GM19193 (cell line): Measurements from ENCODE around the gene PRM2.

Experiments used
- POLR2A ChIP-seq: IDR thresholded peaks from 4 replicates; pipeline ENCODE4 v1.6.1; 2011; ENCODE audit not compliant: insufficient read depth, insufficient read length; ENCODE audit errors: extremely low read depth

The PRM2 gene

GRCh38 chr16:11312718-11313492, 36.6 kb upstream of the PRM2 start:
- TF ChIP-seq POLR2A: no peak

DNA sequence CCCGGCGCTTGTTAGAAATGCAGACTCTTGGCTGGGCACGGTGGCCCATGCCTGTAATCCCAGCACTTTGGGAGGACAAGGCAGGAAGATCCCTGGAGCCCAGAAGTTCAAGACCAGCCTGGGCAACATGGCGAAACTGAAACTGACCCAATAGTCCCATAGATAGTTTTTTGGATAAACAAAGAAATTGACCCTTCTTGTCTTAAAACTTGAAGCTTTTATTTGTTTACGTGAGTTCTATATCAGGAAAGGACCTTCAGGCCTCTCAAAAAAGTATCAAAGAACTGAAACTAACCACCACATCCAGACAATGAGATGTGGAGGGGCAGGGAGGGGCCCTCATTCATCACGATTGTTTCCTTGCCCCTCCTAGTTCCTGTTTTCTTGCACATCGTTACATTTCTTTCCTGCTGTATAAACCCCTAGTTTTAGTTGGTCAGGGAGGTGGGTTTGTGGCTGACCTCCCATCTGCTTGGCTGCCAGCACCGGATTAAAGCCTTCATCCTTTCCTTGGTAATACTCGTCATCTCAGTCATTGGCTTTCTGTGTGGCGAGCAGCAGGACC, 34.8 kb upstream of the PRM2 start:
- TF ChIP-seq POLR2A: no peak

DNA sequence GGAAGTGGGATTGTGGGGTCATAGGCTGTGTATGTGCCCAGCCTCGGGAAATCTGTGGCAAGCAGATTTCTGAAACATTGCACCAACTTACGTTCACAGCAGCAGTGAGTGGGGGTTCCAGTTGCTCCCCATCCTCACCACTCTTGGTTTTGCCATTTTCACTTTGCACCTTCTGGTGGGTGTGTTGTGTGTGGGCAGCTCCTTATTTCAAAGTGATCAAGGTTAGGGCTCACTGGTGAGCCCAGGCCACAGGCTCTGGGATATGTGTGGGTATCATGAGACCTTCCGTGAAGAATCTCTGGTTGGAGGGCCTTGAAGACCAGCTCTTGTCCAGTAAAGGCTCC, 34.3 kb upstream of the PRM2 start:
- TF ChIP-seq POLR2A: no peak

GRCh38 chr16:11309895-11310633, 33.8 kb upstream of the PRM2 start:
- TF ChIP-seq POLR2A: no peak

DNA sequence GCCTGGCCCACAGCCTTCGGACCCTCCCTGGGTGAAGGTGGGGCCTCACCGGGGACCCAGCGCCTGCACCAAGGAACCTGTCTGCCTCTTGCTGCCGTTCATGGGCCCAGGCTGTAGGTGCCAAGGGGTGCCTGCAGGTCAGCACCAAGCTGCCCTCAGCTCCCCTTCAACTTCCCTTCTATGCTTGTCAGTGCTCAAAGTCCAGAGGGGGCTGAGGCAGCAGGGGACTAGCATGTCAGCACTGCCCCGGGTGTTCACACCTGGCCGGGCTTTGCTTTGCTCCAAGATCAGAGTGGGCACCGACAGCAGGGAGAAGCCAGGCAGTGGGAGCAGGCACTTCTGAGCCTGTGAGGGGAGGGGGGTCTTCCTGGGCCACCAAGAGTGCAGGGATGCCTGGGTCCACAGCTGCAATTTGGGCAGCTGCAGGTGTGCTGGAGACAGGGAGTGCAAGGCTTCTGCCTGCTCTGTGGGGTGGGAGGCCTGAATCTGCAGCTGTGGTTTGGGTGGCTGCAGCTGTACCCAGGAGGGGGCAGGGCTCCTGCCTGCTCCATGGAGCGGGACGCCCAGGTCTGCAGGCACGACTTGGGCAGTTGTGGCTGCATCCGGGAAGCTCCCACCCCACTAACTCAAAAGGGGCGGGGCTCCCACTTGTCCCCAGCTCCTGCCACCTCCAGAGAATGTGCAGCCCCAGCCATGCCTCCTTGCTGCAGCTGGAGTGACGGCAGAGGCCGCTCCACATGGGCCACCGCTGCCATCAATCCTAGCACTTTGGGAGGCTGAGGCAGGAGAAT, 32.4 kb upstream of the PRM2 start:
- no peak for TF ChIP-seq POLR2A

DNA sequence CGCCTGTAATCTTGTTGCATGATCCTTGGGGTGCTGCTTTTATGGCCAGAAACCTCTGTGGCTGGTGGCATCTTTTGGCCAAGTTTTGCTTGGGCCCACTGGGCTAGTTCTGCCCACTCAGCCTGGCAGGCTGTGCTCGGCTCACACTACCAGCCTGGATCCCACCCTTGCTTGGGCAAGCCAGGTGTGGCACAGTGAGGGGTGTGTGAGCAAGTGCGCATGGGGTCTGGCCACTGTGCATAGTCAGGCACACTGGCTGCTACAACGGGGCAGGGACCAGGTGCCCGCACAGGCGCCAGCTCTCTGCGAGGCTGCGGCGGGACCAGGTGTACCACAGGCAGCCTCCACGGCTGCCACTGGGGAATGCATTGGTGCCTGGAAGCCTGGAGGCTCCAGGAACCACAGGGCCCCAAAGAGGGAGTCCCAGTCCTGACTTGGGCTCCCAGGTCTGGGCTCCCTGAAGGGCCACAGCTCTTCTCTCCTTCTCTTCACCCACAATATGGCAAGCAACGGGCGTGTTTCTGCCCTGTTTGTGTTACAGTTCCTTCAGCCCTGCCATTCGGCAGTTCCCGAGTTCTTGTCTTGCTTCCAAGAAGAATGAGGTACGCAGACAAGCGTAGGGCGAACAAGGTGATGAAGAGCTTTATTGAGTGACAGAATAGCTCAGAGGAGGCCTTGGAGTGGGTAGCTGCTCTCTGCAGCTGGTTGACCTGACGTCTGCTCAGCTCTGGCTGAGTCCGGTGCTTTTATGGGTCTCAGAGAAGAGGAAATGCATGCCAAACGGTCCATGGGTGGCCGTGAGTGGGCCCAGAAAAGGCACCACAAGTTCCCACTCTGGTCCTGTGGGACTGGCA, 31.6 kb upstream of the PRM2 start:
- no peak for TF ChIP-seq POLR2A

- TF ChIP-seq POLR2A: no peak
Measured at GRCh38 chr16:11306997-11307638, 30.8 kb upstream of the PRM2 start.

DNA sequence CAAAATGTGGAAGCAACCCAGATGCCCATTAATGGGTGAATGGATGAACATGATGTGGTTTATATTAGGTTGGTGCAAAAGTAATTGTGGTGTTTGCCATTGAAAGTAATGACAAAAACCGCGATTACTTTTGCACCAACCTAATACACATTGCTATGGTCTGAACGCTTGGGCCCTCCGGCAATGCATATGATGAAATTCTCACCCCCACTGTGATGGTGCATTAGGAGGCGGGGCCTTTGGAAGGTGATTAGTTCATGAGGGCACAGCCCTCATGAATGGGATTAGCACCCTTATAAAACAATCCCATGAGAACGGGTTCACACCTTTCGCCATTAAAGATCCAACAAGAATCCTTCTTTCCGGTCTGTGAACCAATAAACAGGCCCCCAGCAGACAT, 30.1 kb upstream of the PRM2 start:
- TF ChIP-seq POLR2A: no peak

DNA sequence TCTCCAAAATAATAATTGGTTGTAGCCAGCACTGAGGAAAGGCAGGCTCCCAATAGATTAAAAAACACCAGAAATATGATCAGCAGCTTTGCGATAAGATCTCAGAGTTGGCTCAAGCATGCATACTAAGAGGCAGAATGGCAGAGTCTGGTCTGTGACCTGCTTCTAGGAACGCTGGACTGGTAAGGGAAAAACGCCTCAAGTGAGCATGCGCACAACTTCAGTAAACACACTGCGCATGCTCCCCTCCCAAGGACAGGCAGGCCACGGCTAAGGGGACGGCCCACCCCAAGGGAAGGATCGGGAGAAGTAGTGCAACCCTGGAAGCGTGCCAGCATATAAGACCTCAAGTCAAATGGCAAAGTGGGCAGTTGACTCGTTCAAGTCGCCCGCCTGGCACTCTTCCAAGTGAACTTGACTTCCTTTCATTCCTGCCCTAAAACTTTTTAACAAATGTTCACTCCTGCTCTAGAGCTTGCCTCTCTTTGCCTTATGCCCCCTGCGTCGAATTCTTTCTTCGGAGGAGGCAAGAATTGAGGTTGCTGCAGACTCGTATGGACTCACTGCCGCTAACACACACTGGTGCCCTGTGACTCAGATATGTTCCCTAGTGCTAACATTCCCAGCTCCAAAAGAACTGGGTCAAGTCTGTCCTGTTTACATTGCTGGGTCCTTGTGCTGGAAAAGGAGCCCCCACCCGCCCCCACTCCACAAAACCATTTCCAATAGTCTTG, 27.3 kb upstream of the PRM2 start:
- TF ChIP-seq POLR2A: no peak

- no peak for TF ChIP-seq POLR2A
Measured at GRCh38 chr16:11302977-11303376, 26.7 kb upstream of the PRM2 start.

DNA sequence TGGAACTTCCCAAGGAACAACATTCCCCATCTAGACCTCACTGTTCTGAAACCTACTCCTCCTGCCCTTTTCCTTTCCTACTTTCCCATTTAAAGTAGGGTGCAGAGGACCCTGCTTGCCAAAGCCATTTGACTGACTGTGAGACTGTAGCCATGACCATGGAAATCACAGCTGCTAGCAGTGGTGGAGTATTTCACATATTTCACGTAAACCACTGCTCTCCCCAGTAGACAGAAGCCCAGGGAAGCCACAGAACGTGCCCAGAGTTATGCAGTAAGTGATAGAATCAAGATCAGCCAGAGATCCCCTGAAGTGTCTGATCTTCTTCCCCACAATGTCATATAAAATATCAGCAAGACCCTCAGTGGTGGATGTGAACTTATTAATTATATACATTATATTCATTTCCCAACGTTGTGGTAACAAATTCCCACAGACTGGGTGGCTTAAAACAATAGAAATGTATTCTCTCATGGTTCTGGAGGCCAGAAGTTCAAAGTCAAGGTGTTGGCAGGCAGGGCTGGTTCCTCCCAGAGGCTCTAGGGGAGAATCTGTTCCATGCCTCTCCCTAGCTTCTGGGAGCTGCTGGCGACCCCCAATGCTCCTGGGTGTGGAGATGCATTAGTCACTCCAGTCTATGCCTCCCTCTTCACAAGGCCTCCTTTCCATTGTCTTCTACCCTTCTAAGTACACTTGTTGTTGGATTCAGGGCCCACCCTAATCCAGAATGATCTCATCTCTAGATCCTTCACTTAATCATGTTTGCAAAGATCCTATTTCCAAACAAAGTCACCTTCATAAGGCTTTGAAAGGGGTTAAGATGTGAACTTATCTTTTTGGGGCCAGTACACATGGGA, 25.6 kb upstream of the PRM2 start:
- TF ChIP-seq POLR2A: no peak

DNA sequence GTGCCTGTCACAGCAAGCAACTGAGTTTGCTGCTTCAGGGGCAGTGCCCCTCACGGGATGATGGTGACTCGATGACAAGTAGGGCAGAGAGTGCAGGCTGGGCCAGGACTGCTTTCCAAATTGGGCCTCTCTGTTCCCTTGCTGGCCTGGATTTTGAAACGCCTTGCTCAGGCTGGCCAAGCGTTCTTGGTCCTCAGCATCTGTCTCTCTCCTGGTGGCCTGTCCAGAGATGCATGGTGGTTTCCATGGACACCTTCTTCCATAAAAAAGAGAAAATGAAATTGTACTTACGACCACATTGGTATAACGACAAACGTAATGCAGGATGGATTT, 24.2 kb upstream of the PRM2 start:
- TF ChIP-seq POLR2A: no peak
